ENCODE measurements around the gene RGS9.
"Not testable (repeated sequence)": the region's sequence is repeated elsewhere in the genome, so short reads cannot be mapped to it uniquely, and the experiment has no call there.

The RGS9 gene

GRCh38 chr17:65137021-65137939, at the start of gene RGS9:
Gene RGS9 (plus strand): TSS chr17:65137370. CDS start chr17:65137541, 171 bp downstream.
- H3K4me1 Mint-ChIP-seq: peaks cover 23% of the 10 kb centered on the region
- ATAC-seq (peak; percentile 94), DNase-seq (peak; percentile 85)
- H3K36me3 Mint-ChIP-seq (ENCODE audit: low read depth): no peaks in the 10 kb centered on the region
- no peaks in the 10 kb centered on the region for H3K9me3 Mint-ChIP-seq
- peak within 1 kb of the TSS; percentile 1 for H3K27ac Mint-ChIP-seq
- peak within 1 kb of the TSS; percentile 63 for H3K4me3 Mint-ChIP-seq
- H3K27me3 Mint-ChIP-seq: peaks cover 29% of the 10 kb centered on the region

- Mint-ChIP-seq H3K36me3 (ENCODE audit: low read depth) (no peaks in the 10 kb centered on the region), H3K4me1 (no peaks in the 10 kb centered on the region), H3K27ac (no peak overlapping the region), H3K9me3 (no peaks in the 10 kb centered on the region), H3K4me3 (no peak overlapping the region), H3K27me3 (no peaks in the 10 kb centered on the region)
- DNase-seq (no peak), ATAC-seq (no peak)
Observed at GRCh38 chr17:65088621-65089360, 48.4 kb upstream of the RGS9 start.

GRCh38 chr17:65092262-65092661, 44.9 kb upstream of the RGS9 start:
- no peaks in the 10 kb centered on the region for H3K9me3 Mint-ChIP-seq
- no peak for ATAC-seq
- H3K27me3 Mint-ChIP-seq: no peaks in the 10 kb centered on the region
- no peak overlapping the region for H3K27ac Mint-ChIP-seq
- DNase-seq: no peak
- no peak overlapping the region for H3K4me3 Mint-ChIP-seq
- H3K4me1 Mint-ChIP-seq: peaks cover 8% of the 10 kb centered on the region
- H3K36me3 Mint-ChIP-seq (ENCODE audit: low read depth): no peaks in the 10 kb centered on the region

GRCh38 chr17:65092721-65093356, 44.3 kb upstream of the RGS9 start:
- ATAC-seq, H3K27ac Mint-ChIP-seq: not testable (repeated sequence)

GRCh38 chr17:65093930-65094329, 43.2 kb upstream of the RGS9 start:
- H3K36me3 Mint-ChIP-seq (ENCODE audit: low read depth): no peaks in the 10 kb centered on the region
- peaks cover 8% of the 10 kb centered on the region for H3K4me1 Mint-ChIP-seq
- no peaks in the 10 kb centered on the region for H3K9me3 Mint-ChIP-seq
- DNase-seq: no peak
- no peak overlapping the region for H3K27ac Mint-ChIP-seq
- no peak for ATAC-seq
- H3K27me3 Mint-ChIP-seq: no peaks in the 10 kb centered on the region
- no peak overlapping the region for H3K4me3 Mint-ChIP-seq

More at GRCh38 chr17:65092721-65093356, 44.3 kb upstream of the RGS9 start:
- not testable (repeated sequence) for H3K27me3 Mint-ChIP-seq; DNase-seq; H3K36me3 Mint-ChIP-seq (ENCODE audit: low read depth); H3K4me3 Mint-ChIP-seq; H3K9me3 Mint-ChIP-seq; H3K4me1 Mint-ChIP-seq

DNA sequence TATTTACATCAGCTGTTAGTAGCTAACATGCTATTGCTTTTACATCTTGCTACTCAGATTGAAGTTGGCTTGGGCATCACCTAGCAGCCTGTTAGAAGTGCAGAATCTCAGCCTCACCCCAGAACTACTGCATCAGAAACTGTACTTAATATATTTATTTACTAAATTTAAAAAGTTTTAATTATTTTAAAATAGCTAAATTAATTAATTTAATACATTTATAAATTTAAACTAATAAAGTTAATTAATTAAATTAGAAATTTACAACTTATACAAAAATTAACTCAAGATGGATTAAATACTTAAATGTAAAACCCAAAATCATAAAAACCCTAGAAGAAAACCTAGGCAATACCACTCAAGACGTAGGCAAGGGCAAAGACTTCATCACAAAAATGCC, 41.7 kb upstream of the RGS9 start:
- Mint-ChIP-seq H3K36me3 (ENCODE audit: low read depth) (no peaks in the 10 kb centered on the region), H3K4me1 (peaks cover 21% of the 10 kb centered on the region), H3K27ac (no peak overlapping the region), H3K4me3 (no peak overlapping the region), H3K9me3 (no peaks in the 10 kb centered on the region), H3K27me3 (no peaks in the 10 kb centered on the region)
- no peak for ATAC-seq
- DNase-seq: no peak

DNA sequence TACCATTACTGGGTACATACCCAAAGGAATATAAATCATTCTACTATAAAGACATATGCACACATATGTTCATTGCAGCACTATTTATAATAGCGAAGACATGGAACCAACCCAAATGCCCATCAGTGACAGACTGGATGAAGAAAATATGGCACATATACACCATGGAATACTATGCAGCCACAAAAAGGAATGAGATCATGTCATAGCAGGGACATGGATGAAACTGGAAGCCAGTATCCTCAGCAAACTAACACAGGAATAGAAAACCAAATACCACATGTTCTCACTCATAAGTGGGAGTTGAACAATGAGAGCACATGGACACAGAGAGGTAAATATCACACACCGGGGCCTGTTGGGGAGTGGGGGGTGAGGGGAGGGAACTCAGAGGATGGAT, 40.8 kb upstream of the RGS9 start:
- DNase-seq; H3K9me3 Mint-ChIP-seq; H3K27ac Mint-ChIP-seq; ATAC-seq; H3K27me3 Mint-ChIP-seq; H3K4me3 Mint-ChIP-seq; H3K36me3 Mint-ChIP-seq (ENCODE audit: low read depth): not testable (repeated sequence)
- H3K4me1 Mint-ChIP-seq: peaks cover 27% of the 10 kb centered on the region

GRCh38 chr17:65097110-65097509, 40.1 kb upstream of the RGS9 start:
- Mint-ChIP-seq H3K27me3 (no peaks in the 10 kb centered on the region), H3K36me3 (ENCODE audit: low read depth) (no peaks in the 10 kb centered on the region), H3K27ac (no peak overlapping the region), H3K4me1 (peaks cover 28% of the 10 kb centered on the region), H3K9me3 (no peaks in the 10 kb centered on the region), H3K4me3 (no peak overlapping the region)
- no peak for ATAC-seq
- no peak for DNase-seq

GRCh38 chr17:65099475-65099874, 37.7 kb upstream of the RGS9 start:
- peaks cover 3% of the 10 kb centered on the region for H3K27me3 Mint-ChIP-seq

GRCh38 chr17:65099941-65100315, 37.2 kb upstream of the RGS9 start:
- no peaks in the 10 kb centered on the region for H3K9me3 Mint-ChIP-seq
- ATAC-seq (peak; percentile 86), DNase-seq (peak; percentile 82)
- peak overlapping the region; percentile 80 for H3K4me3 Mint-ChIP-seq
- peak overlapping the region; percentile 92 for H3K27ac Mint-ChIP-seq
- H3K36me3 Mint-ChIP-seq (ENCODE audit: low read depth): no peaks in the 10 kb centered on the region
- peaks cover 3% of the 10 kb centered on the region for H3K27me3 Mint-ChIP-seq
- H3K4me1 Mint-ChIP-seq: peaks cover 28% of the 10 kb centered on the region

More at GRCh38 chr17:65099475-65099874, 37.7 kb upstream of the RGS9 start:
- DNase-seq (no peak), ATAC-seq (no peak)
- peaks cover 28% of the 10 kb centered on the region for H3K4me1 Mint-ChIP-seq
- no peaks in the 10 kb centered on the region for H3K36me3 Mint-ChIP-seq (ENCODE audit: low read depth)
- H3K9me3 Mint-ChIP-seq: no peaks in the 10 kb centered on the region
- no peak overlapping the region for H3K4me3 Mint-ChIP-seq
- H3K27ac Mint-ChIP-seq: peak overlapping the region; percentile 62

- Mint-ChIP-seq H3K9me3 (no peaks in the 10 kb centered on the region), H3K36me3 (ENCODE audit: low read depth) (no peaks in the 10 kb centered on the region), H3K27ac (peak overlapping the region; percentile 92), H3K4me3 (peak overlapping the region; percentile 80), H3K4me1 (peaks cover 28% of the 10 kb centered on the region), H3K27me3 (peaks cover 3% of the 10 kb centered on the region)
- peak; percentile 86 for DNase-seq
- peak; percentile 62 for ATAC-seq
Observed at GRCh38 chr17:65100316-65101140, 36.6 kb upstream of the RGS9 start.

GRCh38 chr17:65101371-65101770, 35.8 kb upstream of the RGS9 start:
- Mint-ChIP-seq H3K9me3 (no peaks in the 10 kb centered on the region), H3K36me3 (ENCODE audit: low read depth) (no peaks in the 10 kb centered on the region), H3K4me3 (peak overlapping the region; percentile 80), H3K27ac (peak overlapping the region; percentile 60), H3K4me1 (peaks cover 21% of the 10 kb centered on the region), H3K27me3 (peaks cover 3% of the 10 kb centered on the region)
- peak; percentile 9 for DNase-seq
- ATAC-seq: no peak

DNA sequence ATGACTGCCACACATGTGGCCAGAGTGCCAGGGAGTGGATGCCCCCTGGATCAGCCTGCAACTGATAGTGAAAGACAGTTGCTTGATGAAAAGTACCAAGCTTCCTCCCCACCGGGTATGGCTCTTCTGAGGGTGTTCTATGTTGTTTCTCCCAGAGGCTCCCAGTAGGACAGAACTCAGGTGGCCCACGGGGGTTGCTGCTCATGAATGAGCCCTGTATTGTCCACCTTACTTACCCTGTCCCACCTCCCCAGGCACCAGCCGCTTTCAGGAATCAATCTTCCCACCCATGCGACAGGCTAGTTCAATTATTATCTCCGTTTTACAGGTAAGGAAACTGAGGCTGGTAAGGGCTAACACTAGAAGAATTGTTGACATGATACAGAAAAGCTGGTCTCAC, 34.9 kb upstream of the RGS9 start:
- no peak for ATAC-seq
- Mint-ChIP-seq H3K4me1 (peaks cover 20% of the 10 kb centered on the region), H3K27me3 (peaks cover 3% of the 10 kb centered on the region), H3K4me3 (no peak overlapping the region), H3K27ac (no peak overlapping the region), H3K9me3 (no peaks in the 10 kb centered on the region), H3K36me3 (ENCODE audit: low read depth) (no peaks in the 10 kb centered on the region)
- DNase-seq: no peak

DNA sequence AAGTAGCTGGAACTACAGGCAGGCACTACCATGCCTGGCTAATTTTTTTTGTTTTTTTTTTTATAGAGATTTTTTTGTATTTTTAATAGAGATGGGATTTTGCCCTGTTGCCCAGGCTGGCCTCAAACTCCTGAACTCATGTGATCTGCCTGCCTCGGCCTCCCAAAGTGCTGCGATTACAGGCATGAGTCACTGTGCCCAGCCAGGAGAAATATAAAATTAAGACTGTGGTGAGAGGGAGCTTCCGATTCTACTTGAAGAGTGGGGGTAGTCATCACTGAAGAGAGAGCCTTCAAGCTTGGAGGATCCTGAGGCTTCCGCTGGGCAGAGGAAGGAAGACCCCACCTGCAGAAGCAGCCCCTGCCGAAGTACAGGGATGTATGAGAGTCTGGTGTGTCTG, 34.4 kb upstream of the RGS9 start:
- no peaks in the 10 kb centered on the region for H3K36me3 Mint-ChIP-seq (ENCODE audit: low read depth)
- no peak overlapping the region for H3K4me3 Mint-ChIP-seq
- H3K27ac Mint-ChIP-seq: no peak overlapping the region
- H3K9me3 Mint-ChIP-seq: no peaks in the 10 kb centered on the region
- H3K27me3 Mint-ChIP-seq: peaks cover 5% of the 10 kb centered on the region
- DNase-seq: no peak
- no peak for ATAC-seq
- peaks cover 20% of the 10 kb centered on the region for H3K4me1 Mint-ChIP-seq

Data from activated naive CD8-positive, alpha-beta T cell treated with anti-CD3 and anti-CD28 coated beads, Interleukin-2, amount 50 U/mL, for 24 hours (primary cell).